Coronary artery (tissue), 2 donors: Measurements from ENCODE around the gene OSBPL3.

Experiments
- DNase-seq: peaks from one replicate; pipeline ENCODE4 v3.0.0-alpha.2; 2017; ENCODE audit warnings: low spot score
- H3K27ac ChIP-seq, 2 donors: fragments of 200-600 bp; sonication (generic); one replicate each; pipeline ENCODE4 v1.5.1; 2016 to 2019
- H3K4me3 ChIP-seq: fragments of 200-600 bp; sonication (generic); 2 replicates; pipeline ENCODE4 v1.5.1; 2016; ENCODE audit warnings: mild to moderate bottlenecking, moderate library complexity
- CTCF ChIP-seq: fragments of 200-600 bp; sonication (generic); IDR thresholded peaks from one replicate; pipeline ENCODE4 v1.5.1; 2019; ENCODE audit warnings: antibody characterized with exemption

The OSBPL3 gene

DNA sequence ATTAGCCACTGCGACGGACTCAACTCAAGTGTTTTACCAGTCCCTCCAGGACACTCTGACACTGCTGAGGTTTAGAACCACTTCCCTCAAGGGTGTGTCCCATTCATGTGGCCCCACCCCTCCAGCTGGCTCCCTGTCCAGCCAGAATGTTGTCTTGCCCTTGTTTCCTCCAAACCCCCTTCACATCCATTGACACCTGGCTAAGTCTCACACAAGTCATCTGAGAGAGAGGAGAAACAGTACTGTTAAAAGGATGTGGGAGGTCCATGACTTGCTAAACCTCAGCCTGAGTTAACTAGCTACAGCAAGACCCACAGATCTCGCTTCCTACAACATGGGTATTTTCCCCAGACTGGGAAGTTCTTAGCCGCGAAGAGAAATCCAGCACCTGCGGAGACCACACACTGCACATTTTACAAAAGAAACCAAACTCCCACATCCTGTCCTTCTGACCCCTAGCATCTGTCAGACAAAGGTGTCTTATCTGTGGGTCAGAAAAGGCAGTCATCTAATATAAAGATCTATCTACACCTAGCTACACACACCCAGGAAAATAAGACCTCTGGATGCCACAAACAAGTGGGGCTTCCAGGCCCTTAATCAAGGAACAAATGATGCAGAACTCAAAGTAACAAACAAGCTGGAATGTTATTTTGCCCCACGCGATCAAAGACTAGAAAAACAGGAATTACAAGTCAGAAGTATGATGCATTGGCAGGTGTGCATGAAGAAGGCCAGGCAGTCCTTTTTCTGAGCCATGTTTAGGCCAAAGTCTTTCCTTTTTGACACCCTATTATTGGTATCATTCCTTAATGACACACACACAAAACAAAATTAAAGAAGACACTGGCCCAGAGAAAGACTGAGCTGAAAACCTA, 13.9 kb downstream of the OSBPL3 start:
- DNase-seq, result no peak
- Histone ChIP-seq H3K27ac (no peak overlapping the region), H3K4me3 (no peak overlapping the region)
- no peak for TF ChIP-seq CTCF

- H3K27ac ChIP-seq, result no peak overlapping the region
- no peak for TF ChIP-seq CTCF
- DNase-seq, result no peak
- H3K4me3 ChIP-seq, result no peak overlapping the region
These were observed 15.8 kb downstream of the OSBPL3 start for GRCh38 chr7:24964191-24964590.

GRCh38 chr7:24963218-24963617, 16.8 kb downstream of the OSBPL3 start:
- Histone ChIP-seq H3K27ac (peak overlapping the region in 1 of 2 donors; percentile 61), H3K4me3 (no peak overlapping the region)
- no peak for TF ChIP-seq CTCF
- no peak for DNase-seq

DNA sequence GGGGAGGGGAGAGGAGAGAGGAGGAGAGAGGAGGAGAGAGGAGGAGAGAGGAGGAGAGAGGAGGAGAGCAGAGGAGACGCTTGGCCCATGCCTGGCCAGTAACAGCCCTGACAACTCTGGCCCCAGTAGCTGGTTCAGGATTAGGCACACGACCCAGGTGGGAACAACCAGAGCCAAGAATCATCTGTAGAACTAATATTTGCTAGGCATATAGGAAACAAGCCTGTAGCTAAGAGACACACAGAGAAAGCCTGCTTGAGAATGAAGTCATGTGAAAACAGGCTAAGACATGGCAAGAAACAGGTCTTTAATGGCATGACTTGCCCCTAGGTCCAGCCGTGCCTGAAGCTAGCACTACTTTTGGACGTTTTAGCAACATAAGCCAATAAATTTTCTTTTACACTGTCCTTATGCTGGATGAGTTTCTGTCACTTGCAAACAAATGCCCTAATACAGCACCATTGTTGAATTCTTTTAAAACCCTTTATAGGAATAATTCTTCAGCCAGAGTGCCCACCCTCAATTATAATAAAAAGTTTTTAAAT, 17.5 kb downstream of the OSBPL3 start:
- Histone ChIP-seq H3K4me3 (no peak overlapping the region), H3K27ac (no peak overlapping the region)
- TF ChIP-seq CTCF, result no peak
- no peak for DNase-seq

DNA sequence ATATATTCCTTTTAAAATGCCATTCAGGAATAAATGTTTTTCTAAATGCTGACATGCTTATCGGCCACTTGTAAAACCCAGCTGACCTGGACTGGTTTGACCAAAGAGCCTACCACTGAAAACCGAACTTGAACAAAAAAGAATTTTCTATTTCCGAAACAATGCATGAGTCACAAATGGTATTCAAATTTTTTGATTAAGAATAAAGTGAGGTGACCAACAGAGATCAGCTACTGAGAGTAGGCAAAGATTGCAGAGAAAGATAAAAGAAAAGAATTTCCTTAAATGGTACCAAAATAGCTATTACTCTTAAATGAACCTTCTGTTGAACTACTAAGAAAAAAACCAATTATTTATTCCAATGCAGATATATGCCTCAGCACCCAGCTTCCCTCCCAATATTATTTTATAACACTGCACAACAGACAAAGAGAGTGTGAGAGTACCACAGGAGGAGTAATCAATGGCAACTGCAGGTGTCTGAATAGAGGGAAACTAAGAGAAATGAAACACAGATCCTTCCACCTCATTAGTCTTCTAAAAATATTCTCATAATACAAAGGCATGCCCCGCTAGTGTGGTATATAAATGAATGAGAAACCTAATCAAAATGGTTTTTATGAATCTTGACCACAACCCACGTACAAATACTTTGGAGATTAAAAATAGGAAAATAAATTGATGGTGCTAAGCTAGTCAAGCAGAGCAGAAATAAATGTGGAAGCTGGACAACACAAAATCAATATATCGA, 20.1 kb downstream of the OSBPL3 start:
- Histone ChIP-seq H3K4me3 (no peak overlapping the region), H3K27ac (no peak overlapping the region)
- no peak for DNase-seq
- TF ChIP-seq CTCF, result no peak

DNA sequence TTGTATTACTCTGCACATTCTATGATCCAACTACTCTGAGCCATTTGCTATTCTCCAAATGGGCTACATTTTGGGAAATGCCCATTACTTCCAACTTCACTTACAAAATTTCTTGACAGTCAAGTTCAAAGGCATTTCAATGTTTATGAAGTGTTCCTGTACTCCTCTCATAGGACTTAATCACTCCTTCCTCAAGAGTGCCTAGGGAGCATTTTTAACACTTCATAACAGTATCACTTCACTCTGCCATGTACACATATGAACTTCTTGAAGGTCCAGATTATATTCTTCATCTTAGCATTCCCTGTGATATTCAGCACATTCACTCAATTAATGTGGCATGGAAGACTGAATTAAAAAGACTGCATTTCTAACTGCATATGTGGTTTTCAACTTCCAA, 21.6 kb downstream of the OSBPL3 start:
- Histone ChIP-seq H3K27ac (no peak overlapping the region), H3K4me3 (no peak overlapping the region)
- no peak for DNase-seq
- TF ChIP-seq CTCF, result no peak
